Activated CD4-positive, alpha-beta T cell treated with anti-CD3 and anti-CD28 coated beads, Interleukin-2, Interleukin-4, amounts not matched to agents 100 ng/mL and 50 ng/mL, durations not matched to agents 16 hours and 8 hours (primary cell): ENCODE results near the gene CNKSR1.

ENCODE experiments used
- DNase-seq: peaks from one replicate; pipeline ENCODE4 v3.0.0-alpha.2; 2020; ENCODE audit warnings: low spot score

Gene CNKSR1

DNA sequence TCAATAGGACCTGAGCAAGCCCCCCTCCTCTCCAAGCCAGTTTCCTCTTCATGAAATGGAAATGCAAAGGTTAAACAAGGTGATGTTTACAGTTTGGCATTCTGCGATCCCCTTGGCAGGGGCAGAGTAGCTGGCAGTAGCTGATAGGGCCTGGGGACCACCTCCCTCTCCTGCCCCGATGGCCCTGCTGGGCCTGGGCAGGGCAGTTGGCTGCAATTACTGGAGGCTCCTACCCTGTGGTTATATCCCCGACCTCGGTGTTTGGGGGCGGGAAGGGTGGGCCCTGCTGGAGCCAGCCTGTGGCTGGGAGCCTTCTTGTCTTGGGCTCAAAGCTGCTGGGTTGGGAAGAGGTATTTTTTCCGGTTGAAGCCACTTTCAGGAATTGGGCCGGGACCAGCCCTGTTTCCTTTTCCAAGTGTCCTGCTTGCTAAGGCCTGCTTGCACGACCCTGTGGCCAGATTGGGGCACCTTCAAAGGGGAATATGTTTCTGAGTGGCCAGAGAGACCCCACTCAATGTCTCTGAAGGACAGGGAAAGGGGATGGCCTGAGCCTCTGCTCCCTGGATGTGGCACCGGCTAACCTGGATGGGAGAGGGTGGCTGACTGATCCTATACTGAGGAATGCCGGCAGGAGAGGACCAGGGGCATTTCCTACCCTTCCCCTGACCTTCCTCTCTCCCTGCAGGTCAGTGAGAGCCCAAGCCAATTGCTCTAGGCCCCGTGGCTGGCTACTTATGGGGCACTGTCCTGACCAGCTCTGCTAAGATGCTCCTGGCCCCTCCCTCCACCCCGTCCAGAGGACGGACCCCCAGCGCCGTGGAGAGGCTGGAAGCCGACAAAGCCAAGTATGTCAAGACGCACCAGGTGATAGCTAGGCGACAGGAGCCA lies 16.5 kb upstream of the CNKSR1 start:
- no peak for DNase-seq

DNA sequence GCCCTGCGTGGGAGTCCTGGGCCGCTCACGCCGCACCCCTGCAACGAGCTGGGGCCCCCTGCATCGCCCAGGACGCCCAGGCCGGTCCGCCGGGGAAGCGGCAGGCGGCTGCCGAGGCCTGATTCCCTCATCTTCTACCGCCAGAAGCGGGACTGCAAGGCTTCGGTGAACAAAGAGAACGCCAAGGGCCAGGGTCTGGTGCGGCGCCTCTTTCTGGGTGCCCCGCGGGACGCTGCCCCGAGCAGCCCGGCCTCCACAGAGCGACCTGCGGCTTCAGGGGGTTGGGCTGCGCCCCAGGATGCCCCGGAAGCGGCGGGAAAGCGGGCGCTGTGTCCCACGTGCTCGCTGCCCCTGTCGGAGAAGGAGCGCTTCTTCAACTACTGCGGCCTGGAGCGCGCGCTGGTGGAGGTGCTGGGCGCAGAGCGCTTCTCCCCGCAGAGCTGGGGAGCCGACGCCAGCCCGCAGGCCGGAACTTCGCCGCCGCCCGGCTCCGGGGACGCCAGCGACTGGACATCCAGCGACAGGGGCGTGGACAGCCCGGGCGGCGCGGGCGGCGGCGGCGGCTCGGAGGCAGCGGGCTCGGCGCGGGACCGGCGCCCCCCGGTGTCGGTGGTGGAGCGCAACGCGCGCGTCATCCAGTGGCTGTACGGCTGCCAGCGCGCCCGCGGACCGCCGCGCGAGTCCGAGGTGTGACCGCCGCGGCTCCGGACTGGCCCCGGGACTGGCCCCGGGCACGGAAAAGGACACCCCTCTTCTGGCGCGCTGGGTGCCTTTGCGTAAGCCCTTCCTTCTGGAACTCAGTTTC lies 15.7 kb upstream of the CNKSR1 start:
- peak; percentile 27 for DNase-seq

DNA sequence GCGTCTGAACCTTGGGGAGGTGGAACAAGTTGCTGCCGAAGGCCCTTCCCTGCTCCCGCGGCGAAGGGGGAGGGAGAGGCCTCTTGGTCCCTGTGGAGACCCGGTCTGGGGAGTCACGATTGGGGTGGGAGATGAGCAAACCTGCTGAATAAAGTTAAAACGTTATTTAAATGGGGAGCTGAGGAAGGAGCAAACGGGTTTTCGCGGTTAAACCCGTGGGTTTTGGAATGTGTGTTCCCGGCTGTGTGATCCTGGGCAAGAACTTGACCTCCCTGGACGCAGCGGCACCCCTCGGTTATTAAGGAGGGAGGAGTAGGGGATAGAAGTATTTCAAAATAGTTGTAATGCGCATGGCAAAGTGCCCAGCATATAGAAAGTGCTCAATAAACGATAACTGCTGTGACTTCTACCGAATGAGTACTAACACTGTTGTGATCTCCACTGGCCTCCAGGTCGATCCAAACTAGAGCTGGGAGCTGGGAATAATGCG lies 15.0 kb upstream of the CNKSR1 start:
- DNase-seq: no peak

DNA sequence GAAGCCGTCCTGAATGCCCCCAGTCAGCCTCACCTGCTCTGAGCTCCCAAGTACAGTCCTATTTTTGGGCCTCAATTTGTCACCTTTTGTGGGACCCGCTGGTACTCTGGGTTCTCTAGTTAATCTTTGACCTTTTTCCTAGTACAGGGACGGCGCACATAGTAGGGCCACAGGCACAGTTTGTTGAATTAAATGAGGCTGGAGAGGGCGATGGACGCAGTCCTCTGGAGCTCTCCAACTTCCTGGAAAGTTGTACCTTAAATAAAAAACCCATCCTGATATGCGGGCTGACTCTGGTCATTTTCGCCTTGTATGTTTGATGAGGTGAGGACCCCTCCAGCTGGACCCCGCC lies 13.6 kb upstream of the CNKSR1 start:
- DNase-seq: no peak

DNA sequence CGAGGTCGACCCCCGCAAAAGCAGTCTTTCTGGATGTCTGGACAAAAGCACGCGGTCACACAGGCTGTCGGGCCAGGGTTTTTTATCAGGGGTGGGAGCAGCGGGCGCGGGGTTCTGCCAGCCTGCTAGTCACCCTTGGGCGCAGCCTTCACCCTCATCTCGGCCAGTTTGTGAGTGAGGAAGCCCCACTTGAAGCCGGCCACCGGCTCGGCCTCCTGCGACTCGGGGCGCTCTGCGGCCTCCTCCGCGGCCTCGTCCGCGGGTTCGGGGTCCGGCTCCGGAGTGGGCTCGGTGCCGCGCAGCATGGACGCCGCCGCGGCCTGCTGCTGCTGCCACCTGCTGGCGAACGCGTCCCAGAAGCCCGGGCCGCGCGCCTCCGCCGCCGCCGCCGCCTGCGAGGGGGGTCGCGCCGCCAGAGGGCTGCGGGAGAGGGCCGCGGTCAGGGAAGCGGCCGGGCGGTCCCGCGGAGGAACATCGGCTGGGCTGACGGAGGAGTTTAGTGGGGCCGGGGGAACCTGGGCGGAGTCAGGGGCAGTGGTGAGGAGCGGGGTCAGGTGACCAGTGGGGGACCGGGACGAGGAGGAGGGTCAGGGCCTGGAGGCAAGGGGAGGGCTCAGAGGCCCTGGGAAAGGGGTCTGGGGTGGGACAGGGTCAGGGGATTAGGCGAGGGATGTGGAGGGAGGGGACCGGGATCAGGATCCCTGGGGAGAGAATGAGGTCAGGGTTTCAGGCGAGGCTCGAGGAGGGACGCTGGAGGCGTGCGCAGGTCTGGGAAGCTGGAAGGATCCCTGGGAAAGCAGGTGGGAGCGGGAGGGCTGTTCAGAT lies 13.0 kb upstream of the CNKSR1 start:
- DNase-seq: peak; percentile 28

DNA sequence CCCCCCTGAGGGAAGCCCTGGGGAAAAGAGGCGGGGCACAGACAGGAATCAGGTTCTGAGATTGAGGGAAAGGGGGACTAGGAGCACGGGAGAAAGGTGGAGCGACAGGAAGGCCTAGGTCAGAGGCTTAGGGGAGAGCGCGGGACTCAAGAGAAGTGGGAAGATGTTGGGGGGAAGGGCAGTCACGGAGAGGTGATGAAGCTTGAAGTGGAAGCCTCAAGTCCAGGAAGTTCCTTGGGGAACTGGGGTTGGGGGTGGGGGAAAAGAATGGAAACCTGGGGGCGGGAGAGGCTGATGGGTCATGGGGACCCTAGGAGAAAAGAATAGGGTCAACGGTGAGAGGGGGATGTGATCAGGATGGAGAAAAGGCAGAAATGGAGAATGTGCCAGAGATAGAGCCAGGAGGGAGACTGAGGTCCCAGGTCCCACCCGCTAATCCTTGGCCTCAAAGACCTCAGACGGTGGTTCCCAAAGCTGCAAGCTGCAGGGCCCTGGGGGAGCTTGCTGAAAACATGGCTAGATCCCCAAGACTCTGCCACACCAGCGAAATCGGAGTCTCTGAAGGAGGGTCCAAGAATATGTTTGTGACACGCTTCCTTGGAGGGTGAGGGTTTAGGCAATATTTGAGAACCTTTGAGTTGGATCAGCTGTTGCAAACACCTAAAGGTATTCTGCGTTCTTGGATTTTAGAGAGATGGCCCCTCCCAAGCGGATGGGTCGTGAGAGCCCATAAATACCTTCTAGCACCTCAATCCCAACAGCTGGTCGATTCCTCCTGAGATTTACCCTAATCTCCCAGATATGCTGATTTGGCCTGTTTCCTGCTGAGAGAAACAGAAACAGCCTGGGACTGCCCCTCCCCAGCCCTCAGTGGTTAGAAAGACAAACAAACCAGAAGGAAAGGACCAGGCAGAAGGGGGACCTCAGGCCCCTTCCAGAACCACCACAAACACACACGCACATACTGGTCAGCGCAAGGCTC lies 12.1 kb upstream of the CNKSR1 start:
- no peak for DNase-seq

DNA sequence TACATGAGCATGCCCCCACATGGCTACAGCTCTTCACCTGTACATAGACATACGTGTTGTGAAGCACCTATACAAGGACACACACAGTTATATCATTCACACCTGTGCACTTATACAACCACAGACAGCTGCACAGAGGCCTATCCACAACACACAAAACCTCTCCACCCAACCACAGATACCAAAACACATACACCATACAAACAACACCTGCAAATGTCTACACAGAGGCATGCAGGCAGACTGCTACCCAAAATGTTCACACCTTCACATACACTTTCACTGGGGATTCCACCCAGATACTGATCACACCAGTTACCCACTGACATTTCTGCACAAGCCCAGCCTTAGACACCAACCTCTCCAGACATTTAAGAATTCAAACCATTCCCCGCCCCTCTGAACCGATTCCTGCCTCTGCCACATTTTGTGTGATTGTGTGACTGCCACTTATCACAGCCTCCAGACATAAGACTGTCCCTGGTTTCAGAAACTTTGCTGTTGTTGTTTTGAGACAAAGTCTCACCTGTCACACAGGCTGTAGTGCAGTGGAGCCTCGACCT lies 10.5 kb upstream of the CNKSR1 start:
- no peak for DNase-seq

DNA sequence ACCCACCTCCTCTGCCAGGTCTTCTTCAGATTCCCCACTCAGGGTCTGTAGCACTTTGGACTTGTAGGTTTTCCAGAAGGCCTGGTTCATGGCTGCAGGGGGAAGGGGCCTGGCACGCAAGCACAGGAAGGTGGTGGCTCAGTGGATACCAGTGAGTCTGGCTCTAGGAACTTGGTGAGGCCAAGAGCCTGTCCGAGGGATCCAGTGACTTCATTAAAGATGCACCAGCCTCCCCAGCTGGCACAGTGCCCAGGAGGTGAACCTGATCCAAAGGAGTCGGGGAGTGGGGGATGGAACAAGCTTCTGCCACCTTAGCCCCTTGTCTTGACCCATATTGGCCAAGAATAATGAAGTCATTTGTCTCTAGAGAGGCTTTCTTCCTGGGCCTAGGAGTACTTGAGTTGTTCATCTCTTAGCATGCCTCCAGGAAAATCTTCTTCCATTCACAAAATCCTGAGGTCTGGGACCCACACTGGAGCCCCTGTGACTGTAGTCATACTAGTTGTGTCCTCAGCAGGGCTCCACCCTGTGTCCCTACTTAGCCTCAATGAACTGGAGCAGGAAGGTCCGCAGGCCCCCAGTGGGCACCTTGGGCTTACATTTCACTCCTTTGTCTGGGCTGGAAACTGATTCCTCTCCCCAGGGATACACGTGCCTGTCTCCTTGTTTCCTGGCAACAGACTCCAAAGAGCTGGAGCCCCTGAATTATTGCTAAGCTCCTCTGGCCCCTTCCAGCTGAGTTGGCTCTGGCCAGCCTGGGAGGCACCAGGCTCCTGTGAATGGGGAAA lies 8.7 kb upstream of the CNKSR1 start, which contains the start of gene C1orf232:
TSS of gene C1orf232 (minus strand) at position 554 of the 788 bp plus-strand sequence. CDS start at position 90, 464 bp downstream.
- no peak for DNase-seq

DNA sequence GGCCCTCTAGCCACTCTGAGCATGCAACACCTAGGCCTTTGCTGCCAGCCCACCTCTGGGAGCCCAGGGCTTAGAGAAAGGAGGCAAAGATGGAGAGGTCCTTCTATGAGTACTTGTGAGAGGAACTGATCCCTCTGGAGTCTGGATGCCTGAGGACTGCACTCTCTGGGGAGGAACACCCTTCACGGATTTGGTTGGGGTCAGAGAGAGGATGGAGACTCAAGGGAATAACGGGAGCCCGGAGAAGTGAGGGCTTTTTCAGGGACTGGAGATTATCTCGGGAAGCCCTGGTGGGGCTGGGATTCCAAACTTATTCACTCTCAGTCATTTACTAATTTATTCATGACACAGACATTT lies 8.1 kb upstream of the CNKSR1 start:
- no peak for DNase-seq

DNA sequence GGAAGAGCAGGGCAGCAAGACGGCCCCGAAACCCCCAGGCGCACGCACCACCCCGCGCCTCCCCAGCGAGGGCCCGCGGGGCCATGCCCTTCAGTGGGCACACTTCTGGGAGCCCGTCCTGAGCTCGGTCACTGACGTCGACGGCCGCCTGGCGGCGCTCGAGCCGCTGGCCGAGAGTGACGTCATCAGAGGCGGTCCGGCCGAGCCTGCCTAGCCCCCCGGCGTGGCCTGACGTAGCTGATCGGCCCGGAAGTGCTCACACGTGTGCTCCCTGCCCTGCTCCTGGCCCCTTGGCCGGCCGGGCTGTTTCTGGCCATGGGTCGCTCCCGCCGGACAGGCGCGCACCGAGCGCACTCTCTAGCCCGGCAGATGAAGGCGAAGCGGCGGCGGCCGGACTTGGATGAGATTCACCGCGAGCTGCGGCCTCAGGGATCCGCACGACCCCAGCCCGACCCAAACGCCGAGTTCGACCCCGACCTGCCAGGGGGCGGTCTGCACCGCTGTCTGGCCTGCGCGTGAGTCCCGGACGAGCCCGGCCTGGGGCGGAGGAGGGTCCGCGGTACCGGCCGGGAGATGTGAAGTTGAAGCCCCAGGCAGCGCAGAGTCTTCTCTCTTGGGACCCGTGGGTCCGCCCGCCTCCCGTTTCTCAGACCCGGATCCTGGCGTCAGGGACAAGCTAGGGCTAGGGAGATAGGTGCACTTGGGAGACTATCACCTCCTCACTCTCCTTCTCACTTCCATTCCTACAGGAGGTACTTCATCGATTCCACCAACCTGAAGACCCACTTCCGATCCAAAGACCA lies 7.4 kb upstream of the CNKSR1 start, which contains the start of gene ZNF593:
TSS of gene ZNF593 (plus strand) at position 240 of the 803 bp plus-strand sequence. CDS start at position 316, 76 bp downstream.
- DNase-seq: peak; percentile 93

DNA sequence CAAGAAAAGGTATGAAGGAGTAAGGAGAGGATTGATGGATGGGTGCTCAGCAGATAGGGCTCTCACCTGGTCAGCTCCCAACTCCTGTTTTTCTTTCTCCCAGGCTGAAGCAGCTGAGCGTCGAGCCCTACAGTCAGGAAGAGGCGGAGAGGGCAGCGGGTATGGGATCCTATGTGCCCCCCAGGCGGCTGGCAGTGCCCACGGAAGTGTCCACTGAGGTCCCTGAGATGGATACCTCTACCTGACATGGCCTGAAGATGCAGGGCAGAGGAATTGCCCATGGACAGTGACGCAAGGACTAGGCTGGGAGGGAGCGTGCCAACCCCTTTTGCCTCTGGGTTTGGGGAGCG lies 6.8 kb upstream of the CNKSR1 start:
- DNase-seq: no peak

DNA sequence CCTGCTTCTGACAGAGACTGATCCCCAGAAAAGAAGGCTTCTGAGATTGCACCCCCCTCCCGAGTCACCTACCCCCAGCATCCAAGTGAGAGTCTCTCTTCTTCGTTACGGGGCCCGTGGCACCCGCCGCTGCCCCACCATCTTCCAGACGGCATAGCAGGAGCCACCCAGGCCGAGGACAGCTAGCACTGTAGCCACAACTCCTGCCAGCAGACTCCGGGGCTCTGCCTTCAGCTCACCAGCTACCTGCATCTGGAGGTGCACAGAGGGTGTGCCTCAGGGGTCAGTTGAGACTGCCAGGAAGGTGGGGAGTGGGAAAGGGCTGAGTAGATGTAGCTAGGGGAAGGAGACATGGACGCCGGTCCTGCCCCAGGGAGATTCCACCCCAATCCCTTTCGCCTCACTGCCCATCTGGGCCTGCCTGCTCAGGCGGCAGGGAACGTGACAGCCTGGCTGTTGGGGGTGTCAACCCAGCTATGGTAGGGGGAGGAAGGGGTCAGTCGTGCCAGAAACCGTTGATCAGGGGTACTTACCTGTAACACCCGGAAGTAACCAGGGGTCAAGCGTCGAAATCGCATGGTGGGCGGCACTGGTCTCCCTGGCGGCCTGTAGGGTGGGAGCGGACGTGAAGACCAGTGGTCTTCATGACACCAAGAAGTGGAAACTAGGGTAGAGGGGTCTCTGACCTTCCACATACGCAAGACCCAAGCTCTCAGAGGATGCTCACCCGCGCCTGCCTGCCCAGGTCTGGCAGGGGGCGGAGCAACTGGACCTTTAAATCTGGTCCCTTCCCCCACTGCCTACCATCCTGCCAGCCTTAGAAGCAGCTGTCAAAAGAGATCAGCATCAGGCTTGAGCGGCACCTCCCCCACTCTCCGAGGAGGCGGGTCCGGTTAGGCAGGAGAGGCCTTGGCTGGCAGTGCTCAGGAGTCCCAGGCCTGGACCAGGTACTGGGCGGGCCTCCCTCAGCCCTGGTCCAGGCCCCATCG lies 5.9 kb upstream of the CNKSR1 start, which contains the start of gene ZNF593OS:
TSS of gene ZNF593OS (minus strand) at position 749 of the 989 bp plus-strand sequence. CDS start at position 578, 171 bp downstream.
- DNase-seq: no peak

DNA sequence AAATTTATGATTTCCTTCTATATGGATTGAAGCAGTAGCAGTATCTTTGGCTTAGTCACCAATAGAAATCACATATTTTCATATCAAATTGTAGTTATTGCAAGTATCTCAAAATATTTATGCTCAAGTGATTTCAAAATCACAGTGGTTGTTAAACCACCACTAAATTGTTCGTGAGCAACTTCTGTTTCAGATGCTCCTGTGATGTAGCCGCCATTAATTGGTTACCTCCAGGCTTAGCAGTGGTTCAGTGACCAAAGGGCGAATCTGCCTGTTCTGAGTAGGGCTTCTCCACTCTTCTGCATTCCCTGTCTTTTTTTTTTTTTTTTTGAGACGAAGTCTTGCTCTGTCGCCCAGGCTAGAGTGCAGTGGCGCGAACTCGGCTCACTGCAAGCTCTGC lies 1.9 kb upstream of the CNKSR1 start:
- DNase-seq: no peak

DNA sequence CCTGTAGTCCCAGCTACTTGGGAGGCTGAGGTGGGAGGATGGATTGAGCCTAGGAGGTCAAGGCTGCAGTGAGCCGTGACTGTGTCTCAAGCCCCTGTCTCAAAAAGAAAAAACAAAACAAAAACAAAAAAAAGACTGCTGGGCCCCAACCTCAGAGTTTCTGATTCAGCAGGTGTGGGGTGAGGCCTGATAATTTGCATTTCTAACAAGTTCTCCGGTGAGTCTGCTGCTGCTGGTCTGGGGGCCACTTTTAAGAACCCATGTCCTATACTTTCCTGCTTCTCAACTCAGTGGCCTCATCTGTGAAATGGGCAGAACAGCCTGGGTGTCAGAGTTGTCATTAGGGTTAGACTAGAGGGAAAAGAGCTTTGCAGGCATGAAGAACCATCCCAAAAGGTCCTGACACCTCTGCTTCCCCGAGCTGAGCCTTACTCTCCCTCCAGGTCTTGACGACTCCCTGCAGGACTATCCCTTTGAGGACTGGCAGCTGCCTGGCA lies 2.8 kb downstream of the CNKSR1 start:
- DNase-seq: no peak

DNA sequence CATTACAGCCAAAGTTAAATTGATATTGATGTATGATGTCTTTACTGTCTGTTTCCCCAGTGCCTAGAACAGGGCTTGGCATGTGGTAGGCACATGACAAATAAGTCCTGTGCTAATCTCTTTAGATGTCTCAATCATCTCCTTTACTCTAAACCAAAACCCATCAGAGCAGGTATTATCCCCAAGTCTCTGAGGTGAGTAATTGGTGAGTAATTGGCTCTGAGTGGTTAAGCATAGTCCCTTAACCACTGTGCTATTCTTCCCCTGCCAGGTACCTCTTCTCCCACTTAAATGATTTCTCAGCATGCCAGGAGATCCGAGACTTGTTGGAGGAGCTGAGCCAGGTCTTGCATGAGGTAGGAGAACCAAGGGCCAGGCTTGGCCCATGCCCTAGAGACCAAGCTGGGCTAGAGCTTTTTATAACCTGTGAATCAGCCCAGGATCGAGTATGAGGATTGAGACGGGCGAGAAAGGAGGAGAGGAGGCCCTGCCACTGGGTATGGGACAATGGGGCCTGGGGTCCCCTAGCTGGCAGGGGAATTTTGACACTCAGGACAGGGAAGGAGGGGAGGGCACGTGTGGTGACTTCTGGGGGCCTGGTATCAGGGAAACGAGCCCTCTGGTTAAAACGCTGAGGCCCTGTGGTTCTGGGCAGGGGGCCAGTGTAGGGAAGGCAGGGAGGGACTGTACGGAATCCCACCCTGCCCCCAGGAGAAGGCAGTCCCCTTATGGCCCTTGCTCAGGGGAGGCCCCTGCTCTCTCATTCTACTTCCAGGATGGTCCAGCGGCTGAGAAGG lies 4.5 kb downstream of the CNKSR1 start:
- DNase-seq: no peak

DNA sequence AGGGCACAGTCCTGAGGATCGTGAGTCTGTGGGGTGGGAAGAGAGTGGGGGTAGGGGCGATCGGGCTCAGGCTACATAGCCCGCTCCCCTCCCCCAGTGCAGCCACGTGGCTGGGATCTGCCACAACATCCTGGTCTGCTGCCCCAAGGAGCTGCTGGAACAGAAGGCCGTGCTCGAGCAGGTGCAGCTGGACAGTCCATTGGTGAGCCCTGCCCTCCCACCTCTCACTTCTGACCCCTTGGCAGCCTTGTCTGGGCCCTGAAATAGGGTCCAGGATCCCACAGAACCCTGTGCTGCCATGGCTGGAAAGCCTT lies 5.0 kb downstream of the CNKSR1 start:
- DNase-seq: no peak

DNA sequence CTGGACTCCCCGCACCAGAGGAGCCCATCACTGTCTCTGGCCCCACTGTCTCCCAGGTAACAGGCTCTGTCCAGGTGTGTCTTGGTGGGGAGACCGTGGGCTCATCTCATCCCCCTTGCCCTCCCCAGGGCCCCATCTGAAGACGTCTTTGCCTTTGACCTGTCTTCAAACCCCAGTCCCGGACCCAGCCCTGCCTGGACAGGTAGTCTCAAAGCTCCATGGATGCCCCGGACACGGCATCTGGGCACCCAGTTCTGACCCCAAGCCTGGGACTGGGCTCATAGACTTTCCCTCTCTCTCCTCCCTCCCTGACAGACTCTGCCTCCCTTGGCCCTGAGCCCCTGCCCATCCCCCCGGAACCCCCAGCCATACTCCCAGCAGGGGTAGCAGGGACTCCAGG lies 6.8 kb downstream of the CNKSR1 start:
- no peak for DNase-seq
